CD4-positive, alpha-beta T cell (primary cell): ENCODE results near the gene SUPT4H1. TPM values are rescaled to one million over a fixed set of nuclear protein-coding genes. Genes with fewer than 3 reads are reported as not detected.
A peak's percentile ranks its signal among the peaks of the same experiment; 100 is the strongest.

Experiments
- ATAC-seq: fragments of 200-7000 bp; cut with Tn5 transposase; one replicate; pipeline ENCODE4 v1.10.0; 2022; ENCODE audit warnings: mild to moderate bottlenecking; ENCODE audit not compliant: poor library complexity
- CTCF ChIA-PET: fragments of 350-600 bp; sonication (Branson Sonifier 250); formaldehyde crosslinking; loops from one replicate; lab custom pipeline; 2021; ENCODE audit warnings: antibody characterized with exemption, inconsistent platforms; lab: Charles Lee
- POLR2A ChIA-PET: fragments of 350-600 bp; sonication (Branson Sonifier 250); formaldehyde crosslinking; loops from one replicate; lab custom pipeline; 2021; ENCODE audit warnings: antibody characterized with exemption, inconsistent platforms; lab: Charles Lee
- DNase-seq, 14 experiments: peaks; one replicate each; pipeline ENCODE4 v3.0.0-alpha.2; 2013 to 2020; ENCODE audit warnings: mixed read lengths in 2 of 14
- H3K27ac ChIP-seq, 2 donors: one replicate each; pipeline versions ENCODE4 v1.5.1 to v1.7.0; 2013; ENCODE audit warnings: low read length in 2 of 2, low read depth in 1 of 2, mild to moderate bottlenecking in 1 of 2
- H3K27me3 ChIP-seq, 2 experiments: 1 replicate in 1 of 2; 2 replicates in 1 of 2; pipeline versions ENCODE4 v1.6.1 to v1.7.0; 2013; ENCODE audit warnings: low read length in 2 of 2, control low read depth in 1 of 2, mild to moderate bottlenecking in 1 of 2, moderate library complexity in 1 of 2; ENCODE audit not compliant: insufficient read depth in 2 of 2, control insufficient read depth in 1 of 2
- H3K36me3 ChIP-seq: one replicate; pipeline ENCODE4 v1.6.1; 2013; ENCODE audit warnings: low read length, control low read depth; ENCODE audit not compliant: insufficient read depth
- H3K4me1 ChIP-seq: one replicate; pipeline ENCODE4 v1.6.1; 2013; ENCODE audit warnings: low read length, control low read depth; ENCODE audit not compliant: insufficient read depth
- H3K4me3 ChIP-seq: one replicate; pipeline ENCODE4 v1.5.1; 2013; ENCODE audit warnings: mild to moderate bottlenecking, low read length, moderate library complexity
- H3K9me3 ChIP-seq, 2 experiments: 1 replicate in 1 of 2; 2 replicates in 1 of 2; pipeline versions ENCODE4 v1.6.1 to v1.7.0; 2013; ENCODE audit warnings: low read length in 2 of 2, mild to moderate bottlenecking in 2 of 2, control low read depth in 1 of 2, moderate library complexity in 1 of 2; ENCODE audit not compliant: control insufficient read depth in 1 of 2, insufficient read depth in 1 of 2
- H3K27ac Mint-ChIP-seq: one replicate; pipeline ENCODE4 v1.8.0; 2020; ENCODE audit warnings: mixed read lengths
- H3K27me3 Mint-ChIP-seq: one replicate; pipeline ENCODE4 v1.8.0; 2021; ENCODE audit warnings: mixed read lengths
- H3K36me3 Mint-ChIP-seq: one replicate; pipeline ENCODE4 v1.8.0; 2021; ENCODE audit warnings: low read depth, mixed read lengths
- H3K4me1 Mint-ChIP-seq: one replicate; pipeline ENCODE4 v1.8.0; 2021; ENCODE audit warnings: low read depth, mixed read lengths
- H3K4me3 Mint-ChIP-seq: one replicate; pipeline ENCODE4 v1.8.0; 2020; ENCODE audit warnings: mild to moderate bottlenecking, mixed read lengths
- H3K9me3 Mint-ChIP-seq: one replicate; pipeline ENCODE4 v1.8.0; 2020; ENCODE audit warnings: mixed read lengths
- intact Hi-C, 2 experiments: fragments of 100-400 bp; cut with DNase I in 1 of 2; cut with micrococcal nuclease in 1 of 2; formaldehyde crosslinking; loops; one replicate each; pipeline versions ENCODE4 v1.15.1 to v1.9.0; 2023 to 2025; cut with DNase I, micrococcal nuclease
- total RNA-seq, 174 experiments: library from RNA in 2 of 174; stranded (reverse) in 2 of 174; gene quantifications; one replicate each; pipeline ENCODE4 v1.2.3 and lab custom pipeline; 2021 to 2026
- TF ChIP-seq, protein P1 (sequence below): fragments of 200-600 bp; IDR thresholded peaks from one replicate; pipeline ENCODE4 v1.8.0; 2022; ENCODE audit warnings: antibody characterized with exemption, mild to moderate bottlenecking

SUPT4H1 gene
- total RNA-seq, 2 experiments from 2014 or later = 46.5 to 47.0 TPM

DNA sequence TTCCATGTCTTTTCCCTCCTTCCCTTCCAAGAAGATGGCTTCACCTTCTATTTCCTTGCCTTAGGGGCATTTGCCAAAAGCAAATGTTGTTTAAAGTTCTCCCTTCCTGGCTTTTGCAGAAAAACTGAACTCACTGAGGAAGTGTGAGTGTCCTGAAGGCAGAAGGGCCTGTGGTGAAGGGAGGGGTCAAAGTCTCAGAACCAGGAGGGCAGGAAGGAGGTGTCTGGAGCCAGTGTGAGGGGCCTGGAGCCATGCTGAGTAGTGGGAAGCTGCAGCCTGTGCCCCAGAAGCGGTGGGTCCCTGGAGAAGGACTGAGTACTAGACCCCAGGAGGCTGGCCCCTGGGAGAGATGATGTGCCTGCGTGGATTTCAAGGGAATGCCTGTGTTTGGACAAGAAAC, 23.8 kb upstream of the SUPT4H1 start:
- Histone ChIP-seq H3K27ac (no peak overlapping the region), H3K4me1 (peaks cover 23% of the 10 kb centered on the region), H3K36me3 (no peaks in the 10 kb centered on the region), H3K9me3 (no peaks in the 10 kb centered on the region), H3K4me3 (no peak overlapping the region), H3K27me3 (no peaks in the 10 kb centered on the region)
- Mint-ChIP-seq H3K9me3 (no peaks in the 10 kb centered on the region), H3K4me3 (no peak overlapping the region), H3K27ac (no peak overlapping the region), H3K36me3 (no peaks in the 10 kb centered on the region), H3K27me3 (no peaks in the 10 kb centered on the region), H3K4me1 (peaks cover 30% of the 10 kb centered on the region)
- TF ChIP-seq, protein P1, sequence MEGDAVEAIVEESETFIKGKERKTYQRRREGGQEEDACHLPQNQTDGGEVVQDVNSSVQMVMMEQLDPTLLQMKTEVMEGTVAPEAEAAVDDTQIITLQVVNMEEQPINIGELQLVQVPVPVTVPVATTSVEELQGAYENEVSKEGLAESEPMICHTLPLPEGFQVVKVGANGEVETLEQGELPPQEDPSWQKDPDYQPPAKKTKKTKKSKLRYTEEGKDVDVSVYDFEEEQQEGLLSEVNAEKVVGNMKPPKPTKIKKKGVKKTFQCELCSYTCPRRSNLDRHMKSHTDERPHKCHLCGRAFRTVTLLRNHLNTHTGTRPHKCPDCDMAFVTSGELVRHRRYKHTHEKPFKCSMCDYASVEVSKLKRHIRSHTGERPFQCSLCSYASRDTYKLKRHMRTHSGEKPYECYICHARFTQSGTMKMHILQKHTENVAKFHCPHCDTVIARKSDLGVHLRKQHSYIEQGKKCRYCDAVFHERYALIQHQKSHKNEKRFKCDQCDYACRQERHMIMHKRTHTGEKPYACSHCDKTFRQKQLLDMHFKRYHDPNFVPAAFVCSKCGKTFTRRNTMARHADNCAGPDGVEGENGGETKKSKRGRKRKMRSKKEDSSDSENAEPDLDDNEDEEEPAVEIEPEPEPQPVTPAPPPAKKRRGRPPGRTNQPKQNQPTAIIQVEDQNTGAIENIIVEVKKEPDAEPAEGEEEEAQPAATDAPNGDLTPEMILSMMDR = no peak
- no peak for ATAC-seq
- DNase-seq = no peak
- intact Hi-C loops = no loop called here
- ChIA-PET POLR2A (no interaction called here), CTCF (interaction anchor here (1.0 kb wide), 1 partner anchor 59 kb away, joined by 4 read pairs; no protein-coding TSS in a partner anchor)

DNA sequence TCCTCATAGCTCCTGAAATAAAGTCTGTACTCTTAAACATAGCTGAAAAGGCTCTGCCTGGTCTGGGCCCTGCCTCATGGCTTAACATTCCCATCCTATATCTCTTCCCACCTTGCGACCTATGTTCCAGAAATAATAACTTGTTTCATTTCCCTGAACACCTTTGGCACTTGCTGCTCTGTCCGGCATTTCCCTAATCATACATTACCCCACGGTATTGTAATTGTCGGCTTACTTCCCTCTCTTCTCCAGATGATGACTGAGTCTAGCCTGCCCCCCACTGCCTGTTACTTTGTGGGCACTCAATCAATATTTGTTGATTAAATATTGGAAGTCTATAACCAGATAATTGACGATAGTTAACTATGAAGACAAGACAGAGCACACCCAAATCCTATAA, 23.3 kb upstream of the SUPT4H1 start:
- no peaks in the 10 kb centered on the region for H3K27me3 ChIP-seq
- H3K4me1 ChIP-seq = peaks cover 19% of the 10 kb centered on the region
- H3K36me3 ChIP-seq = no peaks in the 10 kb centered on the region
- no peak for ATAC-seq
- ChIA-PET POLR2A (no interaction called here), CTCF (no interaction called here)
- intact Hi-C loops = no loop called here
- H3K9me3 Mint-ChIP-seq = no peaks in the 10 kb centered on the region
- H3K27me3 Mint-ChIP-seq = no peaks in the 10 kb centered on the region
- H3K4me1 Mint-ChIP-seq = peaks cover 28% of the 10 kb centered on the region
- DNase-seq = peak in 1 of 14 experiments; percentile 19
- H3K4me3 Mint-ChIP-seq = no peak overlapping the region
- no peak overlapping the region for H3K4me3 ChIP-seq
- H3K9me3 ChIP-seq = no peaks in the 10 kb centered on the region
- H3K27ac Mint-ChIP-seq = no peak overlapping the region
- H3K27ac ChIP-seq = no peak overlapping the region
- no peaks in the 10 kb centered on the region for H3K36me3 Mint-ChIP-seq
- TF ChIP-seq, protein P1 = no peak

DNA sequence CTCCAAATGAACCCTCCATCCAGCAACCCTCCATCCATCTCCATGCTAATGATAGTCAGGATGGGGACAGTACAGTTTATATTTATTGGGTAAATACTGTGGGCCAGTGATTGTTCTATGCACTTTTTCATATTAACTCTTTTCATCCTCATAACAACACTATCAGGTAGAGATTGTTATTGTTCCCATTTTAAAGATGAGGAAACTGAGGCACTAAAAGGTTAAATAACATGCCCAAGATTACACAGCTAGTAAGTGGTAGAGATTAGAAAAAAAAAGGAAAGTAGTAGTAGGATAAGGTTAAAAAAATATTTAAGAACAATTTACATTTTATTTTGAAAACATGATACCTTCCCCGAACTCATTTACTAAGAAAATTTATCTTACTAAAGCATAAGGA, 21.9 kb upstream of the SUPT4H1 start:
- no peak for ATAC-seq
- H3K27ac Mint-ChIP-seq = no peak overlapping the region
- Histone ChIP-seq H3K9me3 (no peaks in the 10 kb centered on the region), H3K36me3 (no peaks in the 10 kb centered on the region), H3K4me1 (peaks cover 10% of the 10 kb centered on the region), H3K27me3 (no peaks in the 10 kb centered on the region), H3K4me3 (no peak overlapping the region), H3K27ac (no peak overlapping the region)
- no peaks in the 10 kb centered on the region for H3K9me3 Mint-ChIP-seq
- DNase-seq = no peak
- intact Hi-C loops = no loop called here
- H3K4me3 Mint-ChIP-seq = no peak overlapping the region
- TF ChIP-seq, protein P1 = no peak
- peaks cover 17% of the 10 kb centered on the region for H3K4me1 Mint-ChIP-seq
- ChIA-PET POLR2A (interaction anchor here (0.7 to 1.1 kb wide), 3 partner anchors 12 to 905 kb away, joined by 3 read pairs; partner anchors contain the start of gene SUPT4H1), CTCF (interaction anchor here (1.0 kb wide), 1 partner anchor 11 kb away, joined by 5 read pairs; no protein-coding TSS in a partner anchor)
- H3K27me3 Mint-ChIP-seq = no peaks in the 10 kb centered on the region
- no peaks in the 10 kb centered on the region for H3K36me3 Mint-ChIP-seq
